Measurements from ENCODE around the gene SH2D4B. TPM values are rescaled to one million over a fixed set of nuclear protein-coding genes. Genes with fewer than 3 reads are reported as not detected.

Gene SH2D4B
- total and polyA plus RNA-seq, 2 donors (not counting 3 experiments of a cell fraction or from before 2014, with no cell fraction given), result not detected

GRCh38 chr10:80555415-80555814 is 17.7 kb downstream of the SH2D4B start:
- Histone ChIP-seq H3K9me1 (replicated peaks; ENCODE audit: control insufficient read depth, extremely low read depth, insufficient read depth, low read length) (no peaks in the 10 kb centered on the region), H4K20me1 (replicated peaks; ENCODE audit: control insufficient read depth, extremely low read depth, insufficient read depth, low read length) (no peaks in the 10 kb centered on the region), H3K27me3 (ENCODE audit: control insufficient read depth in 2 of 2, insufficient read depth in 2 of 2, low read length in 2 of 2) (peaks cover 11 to 18% of the 10 kb centered on the region in 2 experiments), H3K9ac (replicated peaks; ENCODE audit: extremely low read depth, insufficient read depth, low read length) (no peak overlapping the region), H3K79me2 (ENCODE audit: control insufficient read depth, insufficient read depth, low read length) (no peaks in the 10 kb centered on the region), H3K36me3 (ENCODE audit: control insufficient read depth in 2 of 2, extremely low read depth in 1 of 2, insufficient read depth in 2 of 2, low read length in 2 of 2) (no peaks in the 10 kb centered on the region), H3K4me2 (ENCODE audit: insufficient read depth, low read length) (no peak overlapping the region), H3K4me1 (ENCODE audit: control insufficient read depth, extremely low read depth, insufficient read depth, low read length) (no peaks in the 10 kb centered on the region), H2AFZ (ENCODE audit: low read depth, low read length) (no peak overlapping the region), H3K27ac (ENCODE audit: insufficient read depth, low read depth, low read length) (no peak overlapping the region), H3K9me3 (replicated peaks; ENCODE audit: control insufficient read depth, insufficient read depth, low read length) (no peaks in the 10 kb centered on the region), H3K4me3 (replicated peaks in 1 of 3; ENCODE audit: insufficient read depth in 1 of 3, low read depth in 1 of 3, low read length in 3 of 3) (no peak overlapping the region)
- intact Hi-C loops (cut with micrococcal nuclease), result no loop called here
- FAIRE-seq (no peak), DNase-seq (ENCODE audit: low read depth, low spot score) (no peak)
- ChIA-PET POLR2A (no interaction called here), CTCF (interaction anchor here (1.0 to 1.5 kb wide), 3 partner anchors 14 to 107 kb away, joined by 3 read pairs; no protein-coding TSS in a partner anchor)
- no TSS peak for BruUV-seq (replicated peaks)
- TF ChIP-seq POLR2AphosphoS5 (IDR thresholded peaks at IDR 0.05; ENCODE audit: insufficient read depth, low read depth, low read length) (no peak), GATA2 (IDR thresholded peaks at IDR 0.05; ENCODE audit: insufficient read depth, insufficient read length, low read depth, low read length) (no peak), POLR2A (IDR thresholded peaks at IDR 0.05; ENCODE audit: low read depth, low read length) (no peak), EZH2 (IDR thresholded peaks at IDR 0.05; ENCODE audit: borderline replicate concordance, low read depth, low read length, severe bottlenecking) (no peak), MYC (IDR thresholded peaks at IDR 0.05; ENCODE audit: low read depth, low read length) (no peak), JUN (IDR thresholded peaks at IDR 0.05; ENCODE audit: borderline replicate concordance, insufficient read depth, insufficient read length, low read depth) (no peak), FOS (IDR thresholded peaks at IDR 0.05; ENCODE audit: borderline replicate concordance, insufficient read depth, low read length) (no peak)
- TF ChIP-seq, protein P1, sequence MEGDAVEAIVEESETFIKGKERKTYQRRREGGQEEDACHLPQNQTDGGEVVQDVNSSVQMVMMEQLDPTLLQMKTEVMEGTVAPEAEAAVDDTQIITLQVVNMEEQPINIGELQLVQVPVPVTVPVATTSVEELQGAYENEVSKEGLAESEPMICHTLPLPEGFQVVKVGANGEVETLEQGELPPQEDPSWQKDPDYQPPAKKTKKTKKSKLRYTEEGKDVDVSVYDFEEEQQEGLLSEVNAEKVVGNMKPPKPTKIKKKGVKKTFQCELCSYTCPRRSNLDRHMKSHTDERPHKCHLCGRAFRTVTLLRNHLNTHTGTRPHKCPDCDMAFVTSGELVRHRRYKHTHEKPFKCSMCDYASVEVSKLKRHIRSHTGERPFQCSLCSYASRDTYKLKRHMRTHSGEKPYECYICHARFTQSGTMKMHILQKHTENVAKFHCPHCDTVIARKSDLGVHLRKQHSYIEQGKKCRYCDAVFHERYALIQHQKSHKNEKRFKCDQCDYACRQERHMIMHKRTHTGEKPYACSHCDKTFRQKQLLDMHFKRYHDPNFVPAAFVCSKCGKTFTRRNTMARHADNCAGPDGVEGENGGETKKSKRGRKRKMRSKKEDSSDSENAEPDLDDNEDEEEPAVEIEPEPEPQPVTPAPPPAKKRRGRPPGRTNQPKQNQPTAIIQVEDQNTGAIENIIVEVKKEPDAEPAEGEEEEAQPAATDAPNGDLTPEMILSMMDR (IDR thresholded peaks at IDR 0.05; ENCODE audit: extremely low read depth in 1 of 2, insufficient read depth in 1 of 2, low read depth in 1 of 2, low read length in 2 of 2), result no peak
- TF ChIP-seq, protein P2, sequence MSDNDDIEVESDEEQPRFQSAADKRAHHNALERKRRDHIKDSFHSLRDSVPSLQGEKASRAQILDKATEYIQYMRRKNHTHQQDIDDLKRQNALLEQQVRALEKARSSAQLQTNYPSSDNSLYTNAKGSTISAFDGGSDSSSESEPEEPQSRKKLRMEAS (IDR thresholded peaks at IDR 0.05; ENCODE audit: insufficient read depth, insufficient read length), result no peak
- dilution Hi-C loops (cut with MboI; ENCODE audit: extremely low pct_ligation_motif_present, low sequenced_read_pairs), result no loop called here

Measured in endothelial cell of umbilical vein (primary cell).